GM18519 (cell line): ENCODE data around the gene HBG1.

Experiments
- ATAC-seq: cut with Tn5 transposase; IDR thresholded peaks from one replicate; pipeline ENCODE4 v1.9.1; 2021; ENCODE audit warnings: mild to moderate bottlenecking, moderate library complexity; ENCODE audit not compliant: unreplicated experiment, low FRiP score

The HBG1 gene

DNA sequence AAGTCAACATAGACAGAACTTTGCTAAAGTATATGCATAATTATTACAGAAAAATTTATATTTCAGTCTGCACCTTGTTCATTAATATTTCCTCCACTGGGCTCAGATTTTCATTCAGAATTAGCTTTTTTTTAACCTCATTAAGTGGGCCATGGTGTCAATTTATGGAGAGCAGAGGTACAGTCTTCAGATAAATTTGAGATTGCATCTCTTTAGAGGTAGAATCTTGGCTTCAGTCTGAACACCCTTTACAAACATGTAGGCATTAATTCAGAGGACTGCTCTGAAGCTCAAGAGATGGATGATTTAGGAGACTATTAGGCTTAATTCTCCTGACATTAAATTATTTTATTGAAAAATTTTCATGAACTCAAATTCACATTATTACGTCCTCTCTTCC lies 19.4 kb downstream of the HBG1 start:
- no peak for ATAC-seq

DNA sequence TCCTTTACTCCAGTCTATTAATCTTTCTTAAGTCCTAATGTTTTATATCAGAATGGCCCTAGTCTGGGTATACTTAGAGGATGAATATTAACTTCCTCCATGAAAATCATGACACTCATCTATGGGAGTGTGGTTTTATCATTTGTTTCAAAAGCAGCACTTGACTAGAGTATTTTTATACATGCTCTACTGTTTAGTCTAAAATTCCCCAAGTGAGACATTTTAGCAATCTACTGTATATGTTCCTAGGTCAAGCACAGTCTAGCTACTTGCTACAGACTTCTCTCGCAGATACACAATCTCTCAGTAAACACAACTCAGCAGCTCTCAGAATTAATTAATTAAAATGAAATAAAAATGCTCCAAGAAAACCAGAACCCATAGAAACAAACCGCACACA lies 19.9 kb downstream of the HBG1 start:
- no peak for ATAC-seq

DNA sequence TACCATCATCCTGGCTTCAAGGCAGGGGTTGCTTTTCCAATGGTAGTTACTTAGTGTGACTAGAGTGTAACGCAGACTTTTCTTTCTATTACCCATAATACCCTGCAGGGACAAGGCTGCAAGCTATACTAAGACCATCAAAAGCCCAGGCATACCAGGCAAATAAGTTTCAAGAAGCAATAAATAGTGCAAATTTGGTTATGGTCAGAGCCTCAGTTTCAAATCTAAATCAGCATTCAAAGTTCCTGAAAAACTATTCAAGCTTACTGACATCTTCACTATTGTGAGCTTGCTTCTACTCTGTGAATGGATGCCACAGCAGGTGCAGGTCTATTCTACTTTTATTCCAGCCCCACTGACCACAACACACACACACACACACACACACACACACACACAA lies 20.3 kb downstream of the HBG1 start:
- ATAC-seq = no peak

DNA sequence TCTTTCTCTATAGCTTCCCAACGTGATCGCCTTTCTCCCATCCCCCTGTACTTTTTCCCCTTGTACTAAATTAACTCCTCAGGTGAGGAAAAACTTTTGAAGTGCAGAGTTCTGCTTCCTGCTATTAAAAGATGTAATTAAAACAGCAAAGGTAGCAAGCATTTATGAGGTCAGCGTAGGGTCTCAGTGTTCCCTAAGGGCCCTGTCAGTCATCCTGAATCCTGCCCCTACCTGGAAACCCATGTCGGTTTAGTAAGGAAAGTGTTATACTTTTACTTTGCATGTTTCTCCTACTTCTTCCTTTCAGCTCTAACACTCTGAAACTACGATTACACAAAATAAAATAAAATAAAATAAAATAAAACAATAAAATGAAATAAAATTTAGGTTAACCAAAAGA lies 21.5 kb downstream of the HBG1 start:
- ATAC-seq = no peak

DNA sequence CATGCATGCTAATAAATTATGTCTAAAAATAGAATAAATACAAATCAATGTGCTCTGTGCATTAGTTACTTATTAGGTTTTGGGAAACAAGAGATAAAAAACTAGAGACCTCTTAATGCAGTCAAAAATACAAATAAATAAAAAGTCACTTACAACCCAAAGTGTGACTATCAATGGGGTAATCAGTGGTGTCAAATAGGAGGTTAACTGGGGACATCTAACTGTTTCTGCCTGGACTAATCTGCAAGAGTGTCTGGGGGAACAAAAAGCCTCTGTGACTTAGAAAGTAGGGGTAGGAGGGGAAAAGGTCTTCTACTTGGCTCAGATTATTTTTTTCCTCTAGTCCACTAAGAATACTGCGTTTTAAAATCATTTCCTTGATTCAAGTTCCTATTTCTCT lies 22.0 kb downstream of the HBG1 start:
- ATAC-seq = no peak

DNA sequence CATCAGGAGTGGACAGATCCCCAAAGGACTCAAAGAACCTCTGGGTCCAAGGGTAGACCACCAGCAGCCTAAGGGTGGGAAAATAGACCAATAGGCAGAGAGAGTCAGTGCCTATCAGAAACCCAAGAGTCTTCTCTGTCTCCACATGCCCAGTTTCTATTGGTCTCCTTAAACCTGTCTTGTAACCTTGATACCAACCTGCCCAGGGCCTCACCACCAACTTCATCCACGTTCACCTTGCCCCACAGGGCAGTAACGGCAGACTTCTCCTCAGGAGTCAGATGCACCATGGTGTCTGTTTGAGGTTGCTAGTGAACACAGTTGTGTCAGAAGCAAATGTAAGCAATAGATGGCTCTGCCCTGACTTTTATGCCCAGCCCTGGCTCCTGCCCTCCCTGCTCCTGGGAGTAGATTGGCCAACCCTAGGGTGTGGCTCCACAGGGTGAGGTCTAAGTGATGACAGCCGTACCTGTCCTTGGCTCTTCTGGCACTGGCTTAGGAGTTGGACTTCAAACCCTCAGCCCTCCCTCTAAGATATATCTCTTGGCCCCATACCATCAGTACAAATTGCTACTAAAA lies 22.8 kb downstream of the HBG1 start, which contains the start of gene HBB:
Gene HBB (minus strand): TSS at position 340 of the 579 bp plus-strand sequence. CDS start 50 bp downstream, at position 290.
- no peak for ATAC-seq

DNA sequence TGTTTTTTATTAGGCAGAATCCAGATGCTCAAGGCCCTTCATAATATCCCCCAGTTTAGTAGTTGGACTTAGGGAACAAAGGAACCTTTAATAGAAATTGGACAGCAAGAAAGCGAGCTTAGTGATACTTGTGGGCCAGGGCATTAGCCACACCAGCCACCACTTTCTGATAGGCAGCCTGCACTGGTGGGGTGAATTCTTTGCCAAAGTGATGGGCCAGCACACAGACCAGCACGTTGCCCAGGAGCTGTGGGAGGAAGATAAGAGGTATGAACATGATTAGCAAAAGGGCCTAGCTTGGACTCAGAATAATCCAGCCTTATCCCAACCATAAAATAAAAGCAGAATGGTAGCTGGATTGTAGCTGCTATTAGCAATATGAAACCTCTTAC lies 24.2 kb downstream of the HBG1 start:
- ATAC-seq = no peak

DNA sequence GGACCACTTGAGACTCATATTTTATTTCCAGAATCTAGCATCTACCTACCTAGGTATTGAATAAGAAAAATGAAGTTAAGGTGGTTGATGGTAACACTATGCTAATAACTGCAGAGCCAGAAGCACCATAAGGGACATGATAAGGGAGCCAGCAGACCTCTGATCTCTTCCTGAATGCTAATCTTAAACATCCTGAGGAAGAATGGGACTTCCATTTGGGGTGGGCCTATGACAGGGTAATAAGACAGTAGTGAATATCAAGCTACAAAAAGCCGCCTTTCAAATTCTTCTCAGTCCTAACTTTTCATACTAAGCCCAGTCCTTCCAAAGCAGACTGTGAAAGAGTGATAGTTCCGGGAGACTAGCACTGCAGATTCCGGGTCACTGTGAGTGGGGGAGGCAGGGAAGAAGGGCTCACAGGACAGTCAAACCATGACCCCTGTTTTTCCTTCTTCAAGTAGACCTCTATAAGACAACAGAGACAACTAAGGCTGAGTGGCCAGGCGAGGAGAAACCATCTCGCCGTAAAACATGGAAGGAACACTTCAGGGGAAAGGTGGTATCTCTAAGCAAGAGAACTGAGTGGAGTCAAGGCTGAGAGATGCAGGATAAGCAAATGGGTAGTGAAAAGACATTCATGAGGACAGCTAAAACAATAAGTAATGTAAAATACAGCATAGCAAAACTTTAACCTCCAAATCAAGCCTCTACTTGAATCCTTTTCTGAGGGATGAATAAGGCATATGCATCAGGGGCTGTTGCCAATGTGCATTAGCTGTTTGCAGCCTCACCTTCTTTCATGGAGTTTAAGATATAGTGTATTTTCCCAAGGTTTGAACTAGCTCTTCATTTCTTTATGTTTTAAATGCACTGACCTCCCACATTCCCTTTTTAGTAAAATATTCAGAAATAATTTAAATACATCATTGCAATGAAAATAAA lies 24.8 kb downstream of the HBG1 start:
- ATAC-seq = no peak

DNA sequence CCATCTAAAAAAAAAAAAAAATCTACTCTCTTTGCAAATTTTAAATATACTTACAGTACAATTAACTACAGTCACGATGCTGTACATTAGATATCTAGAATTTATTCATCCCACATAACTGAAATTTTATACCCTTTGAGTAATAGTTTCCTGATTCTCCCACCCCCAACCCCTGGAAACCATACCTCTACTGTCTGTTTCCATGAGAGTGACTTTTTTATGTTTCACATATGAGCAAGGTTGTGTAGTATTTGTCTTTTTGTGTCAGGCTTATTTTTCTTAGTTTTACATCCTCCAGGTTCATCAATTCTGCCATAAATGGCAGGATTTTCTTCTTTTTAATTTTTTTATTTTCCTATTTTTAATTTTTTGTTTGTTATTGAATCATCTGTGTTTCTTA lies 26.0 kb downstream of the HBG1 start:
- no peak for ATAC-seq

DNA sequence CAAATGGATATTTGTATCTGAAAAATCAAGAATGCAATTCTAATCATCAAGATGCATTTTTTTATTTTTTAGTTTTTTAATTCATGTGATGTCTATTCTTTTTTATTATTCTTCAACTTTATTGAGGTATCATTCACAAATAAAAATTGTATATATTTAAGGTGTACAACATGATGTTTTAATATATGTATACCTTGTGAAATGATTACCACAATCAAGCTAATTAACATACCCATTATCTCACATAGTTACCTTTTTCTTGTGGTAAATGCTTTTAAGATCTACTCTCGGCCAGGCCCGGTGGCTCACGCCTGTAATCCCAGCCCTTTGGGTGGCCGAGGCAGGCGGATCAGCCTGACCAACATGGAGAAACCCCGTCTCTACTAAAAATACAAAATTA lies 26.5 kb downstream of the HBG1 start:
- ATAC-seq = no peak

DNA sequence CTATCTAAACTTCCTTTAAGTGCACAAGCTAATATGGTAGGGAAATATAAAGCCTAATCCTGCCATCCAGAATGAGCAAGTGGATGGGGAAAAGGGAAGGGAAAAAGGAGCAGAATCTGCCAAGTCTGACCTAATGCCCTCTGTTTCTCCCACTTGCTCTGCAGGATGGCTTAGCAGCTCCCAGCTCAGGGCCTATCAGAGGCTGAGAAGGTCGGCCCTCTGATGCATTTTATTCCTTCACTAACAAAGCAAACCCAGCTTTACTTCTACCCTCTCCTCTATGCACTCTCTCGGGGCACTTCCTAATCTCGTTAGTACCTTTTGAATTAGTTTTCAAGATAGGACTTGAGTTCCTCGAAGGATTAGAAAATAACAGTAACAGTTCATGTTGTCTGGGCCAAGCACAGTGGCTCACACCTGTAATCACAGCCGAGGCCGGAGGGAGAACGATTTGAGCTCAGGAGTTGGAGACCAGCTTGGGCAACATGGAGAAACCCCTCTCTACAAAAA lies 39.2 kb downstream of the HBG1 start:
- ATAC-seq = no peak

DNA sequence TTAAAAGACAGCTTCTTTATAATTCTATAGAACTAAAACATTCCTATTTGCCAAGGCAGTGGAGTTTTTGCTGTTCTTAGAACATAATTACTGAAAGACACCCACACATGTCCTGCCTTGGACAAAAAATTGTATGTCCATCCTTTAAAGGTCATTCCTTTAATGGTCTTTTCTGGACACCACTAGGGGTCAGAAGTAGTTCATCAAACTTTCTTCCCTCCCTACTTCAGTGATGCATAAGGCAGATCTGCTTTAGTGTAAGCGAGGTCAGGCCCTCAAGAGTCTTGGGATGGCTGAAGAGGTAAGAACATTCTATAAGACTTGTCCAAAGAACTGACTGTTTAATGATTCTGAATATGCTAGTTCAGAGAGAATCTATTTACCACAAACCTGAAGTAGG lies 44.9 kb downstream of the HBG1 start:
- ATAC-seq = no peak

DNA sequence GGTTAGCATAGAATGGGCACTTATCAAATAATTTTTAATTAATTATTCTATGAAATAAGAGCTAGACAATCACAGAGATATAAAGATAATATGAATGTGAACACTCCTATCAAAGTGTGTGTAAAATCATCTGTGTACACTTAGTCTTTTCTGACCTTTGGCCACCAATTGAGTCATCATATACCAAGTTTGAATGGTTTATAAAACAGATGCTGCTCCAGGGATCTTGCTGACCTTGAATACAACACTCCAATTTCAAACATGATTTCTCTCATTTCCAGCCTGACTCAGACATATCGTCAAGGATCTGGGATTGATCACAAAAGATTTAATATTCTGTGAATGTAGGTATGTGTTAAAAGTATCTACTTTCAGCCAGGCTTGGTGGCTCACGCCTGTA lies 46.3 kb downstream of the HBG1 start:
- no peak for ATAC-seq

DNA sequence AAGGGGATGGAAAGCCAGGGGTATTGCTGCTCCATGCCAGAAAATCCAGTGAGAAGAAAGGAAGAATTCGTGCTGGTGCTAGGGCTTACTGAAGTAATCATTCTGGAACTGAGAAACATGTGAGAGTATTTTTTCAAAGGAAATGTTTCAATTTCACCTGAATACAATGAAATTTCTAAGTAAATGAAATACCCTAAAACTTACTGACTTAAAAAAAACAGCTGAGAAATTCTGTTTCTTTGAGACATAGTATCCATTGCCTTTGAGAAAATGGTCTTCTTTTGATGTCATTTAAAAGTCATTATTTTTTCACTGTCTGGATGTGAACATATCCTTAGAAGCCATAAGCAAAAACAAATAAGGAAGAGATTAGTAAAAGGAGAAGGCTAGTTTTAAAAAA lies 49.1 kb downstream of the HBG1 start, which contains the start of gene OR51V1:
Gene OR51V1 (minus strand): TSS at position 101 of the 400 bp plus-strand sequence. CDS start 0 bp downstream, at position 101.
- ATAC-seq = no peak

DNA sequence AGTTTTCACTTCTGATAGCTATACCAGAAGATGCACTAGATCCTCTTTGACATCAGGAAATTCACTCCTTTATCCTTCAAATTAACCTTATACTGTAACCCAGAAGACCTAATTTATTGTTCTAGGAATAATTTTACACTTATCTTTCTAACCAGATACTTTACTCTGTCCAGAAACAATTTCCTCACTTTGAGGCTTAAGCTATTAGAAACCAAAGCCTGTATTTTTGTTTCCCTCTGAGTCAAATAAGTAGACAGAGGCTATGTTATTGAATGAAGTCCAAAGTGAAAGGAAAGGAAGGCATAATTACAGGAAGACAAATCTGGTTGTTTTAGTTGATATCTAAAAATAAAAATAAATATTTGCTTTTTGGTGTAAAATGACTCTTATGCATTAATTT lies 51.4 kb downstream of the HBG1 start:
- ATAC-seq = no peak
